Fibroblast of villous mesenchyme (primary cell): Measurements from ENCODE around the gene THG1L. TPM values are rescaled to one million over a fixed set of nuclear protein-coding genes. Genes with fewer than 3 reads are reported as not detected.

ENCODE experiments used
- DNase-seq: peaks from one replicate; pipeline ENCODE4 v3.0.0-alpha.2; 2010; ENCODE audit warnings: low read depth
- H3K4me3 ChIP-seq: 2 replicates; pipeline ENCODE4 v1.5.1; 2011; ENCODE audit warnings: low read depth, mild to moderate bottlenecking, low read length
- small RNA-seq: library from RNA; depleted of rRNA; stranded (forward); fragments of <200 nt; gene quantifications from one replicate; pipeline ENCODE3, GENCODE V24; 2012
- total RNA-seq: library from RNA; depleted of rRNA; stranded (reverse); fragments of >200 nt; gene quantifications from 2 replicates; pipeline ENCODE4 v1.2.3, GENCODE V29; 2012
- TF ChIP-seq, protein P1 (sequence below): IDR thresholded peaks from 2 replicates; pipeline ENCODE4 v1.5.1; 2012; ENCODE audit warnings: low read depth, mild to moderate bottlenecking, low read length; ENCODE audit not compliant: insufficient read depth

The THG1L gene
- total RNA-seq, 1 donor: 21.6 TPM

- H3K4me3 ChIP-seq: no peak overlapping the region
- TF ChIP-seq, protein P1, sequence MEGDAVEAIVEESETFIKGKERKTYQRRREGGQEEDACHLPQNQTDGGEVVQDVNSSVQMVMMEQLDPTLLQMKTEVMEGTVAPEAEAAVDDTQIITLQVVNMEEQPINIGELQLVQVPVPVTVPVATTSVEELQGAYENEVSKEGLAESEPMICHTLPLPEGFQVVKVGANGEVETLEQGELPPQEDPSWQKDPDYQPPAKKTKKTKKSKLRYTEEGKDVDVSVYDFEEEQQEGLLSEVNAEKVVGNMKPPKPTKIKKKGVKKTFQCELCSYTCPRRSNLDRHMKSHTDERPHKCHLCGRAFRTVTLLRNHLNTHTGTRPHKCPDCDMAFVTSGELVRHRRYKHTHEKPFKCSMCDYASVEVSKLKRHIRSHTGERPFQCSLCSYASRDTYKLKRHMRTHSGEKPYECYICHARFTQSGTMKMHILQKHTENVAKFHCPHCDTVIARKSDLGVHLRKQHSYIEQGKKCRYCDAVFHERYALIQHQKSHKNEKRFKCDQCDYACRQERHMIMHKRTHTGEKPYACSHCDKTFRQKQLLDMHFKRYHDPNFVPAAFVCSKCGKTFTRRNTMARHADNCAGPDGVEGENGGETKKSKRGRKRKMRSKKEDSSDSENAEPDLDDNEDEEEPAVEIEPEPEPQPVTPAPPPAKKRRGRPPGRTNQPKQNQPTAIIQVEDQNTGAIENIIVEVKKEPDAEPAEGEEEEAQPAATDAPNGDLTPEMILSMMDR: no peak
- no peak for DNase-seq
Observed at GRCh38 chr5:157779221-157779620, 48.0 kb downstream of the THG1L start.

- no peak for DNase-seq
- TF ChIP-seq, protein P1: no peak
- H3K4me3 ChIP-seq: no peak overlapping the region
Observed at GRCh38 chr5:157785801-157786200, 54.6 kb downstream of the THG1L start.

Small RNA genes lying within 50 kb of the gene (small RNA-seq; reads per million reads assigned to genes)
- not detected for gene AC026407.1

Other genes starting within 250 kb of the THG1L start
- 89.8 and 119 TPM in 2 replicates for gene ADAM19, start 155.6 kb upstream of the THG1L start, total RNA-seq
- gene SOX30, start 79.0 kb upstream of the THG1L start, total RNA-seq: under 0.01 TPM in 1 of 2 replicates, not detected in the other
- gene C5orf52, start 59.9 kb upstream of the THG1L start, total RNA-seq: not detected in 2 replicates
- gene LSM11, start 12.3 kb downstream of the THG1L start, total RNA-seq: 4.5 and 5.6 TPM in 2 replicates
- gene CLINT1, start 127.7 kb downstream of the THG1L start, total RNA-seq: 87.0 and 118 TPM in 2 replicates